ENCODE results near the gene TRIP12.
"Not testable (repeated sequence)": the region's sequence is repeated elsewhere in the genome, so short reads cannot be mapped to it uniquely, and the experiment has no call there.

Gene TRIP12

DNA sequence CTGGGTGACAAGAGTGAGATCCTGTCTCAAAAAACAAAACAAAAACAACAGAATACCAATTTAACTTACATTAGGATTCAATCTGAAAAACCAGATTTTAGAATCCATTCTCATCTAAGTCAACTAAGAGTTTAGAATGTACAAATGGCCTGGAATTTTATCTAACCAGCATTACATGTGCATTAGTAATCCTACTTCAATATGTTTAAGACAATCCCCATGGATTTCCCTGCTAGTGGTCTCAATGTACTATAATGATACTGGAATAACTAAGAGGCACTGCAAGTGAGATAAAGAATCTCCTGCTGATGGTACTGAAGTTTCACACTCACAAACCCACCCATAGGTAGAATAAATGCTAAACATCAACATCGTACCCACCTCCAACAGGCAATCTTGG, 153.6 kb downstream of the TRIP12 start:
- DNase-seq (ENCODE audit: low read depth) = no peak

DNA sequence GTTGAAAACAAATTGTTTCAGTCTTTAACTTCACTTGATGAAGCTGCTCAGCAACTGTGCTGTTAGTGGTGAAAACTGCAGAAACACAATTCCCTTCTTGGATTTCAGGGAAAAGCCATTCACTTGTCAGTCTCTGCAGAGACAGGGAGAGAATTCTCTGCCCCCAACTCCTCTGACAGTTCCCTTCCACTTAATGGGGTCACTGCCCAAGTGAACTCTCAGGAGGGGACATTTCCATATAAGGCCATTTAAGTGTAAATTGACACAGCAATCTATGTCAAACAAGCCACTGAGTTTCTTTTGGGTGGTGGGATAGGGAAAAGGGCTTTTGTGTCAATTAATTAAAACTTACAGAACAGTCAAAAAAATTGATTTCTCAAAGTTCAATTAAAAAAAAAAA, 156.1 kb downstream of the TRIP12 start:
- no peak for DNase-seq (ENCODE audit: low read depth)

DNA sequence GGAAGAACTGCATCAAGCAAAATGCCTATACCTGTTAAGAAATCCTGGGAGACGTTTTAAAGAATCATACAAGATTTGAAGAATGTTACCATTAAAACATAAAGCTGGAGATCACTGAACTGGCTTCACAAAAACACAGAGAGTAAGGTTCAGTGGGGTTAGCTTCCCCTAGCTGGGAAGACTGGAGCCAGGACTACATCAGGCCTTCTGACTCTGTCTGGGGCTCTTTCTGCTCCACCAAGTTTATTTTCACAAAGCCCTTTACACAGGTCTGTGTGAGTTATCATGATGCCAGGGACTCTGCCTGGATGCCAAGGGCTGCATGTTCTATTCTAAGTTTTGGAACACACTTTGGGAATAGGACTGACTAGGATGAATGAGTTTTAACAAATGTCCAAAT, 160.1 kb downstream of the TRIP12 start:
- no peak for DNase-seq (ENCODE audit: low read depth)

DNA sequence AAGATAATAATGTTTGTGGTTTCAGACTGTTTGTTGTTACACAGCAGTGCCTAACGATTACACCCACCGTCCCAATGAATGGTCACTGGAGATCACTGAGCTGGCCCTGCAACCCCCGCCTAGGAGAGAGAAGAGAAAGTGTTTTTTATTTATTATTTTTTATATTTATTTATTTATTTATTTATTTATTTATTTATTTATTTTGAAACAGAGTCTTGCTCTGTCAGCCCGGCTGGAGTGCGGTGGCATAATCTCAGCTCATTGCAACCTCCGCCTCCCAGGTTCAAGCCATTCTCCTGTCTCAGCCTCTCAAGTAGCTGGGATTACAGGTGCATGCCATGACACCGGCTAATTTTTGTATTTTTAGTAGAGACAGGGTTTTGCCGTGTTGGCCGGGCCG, 164.3 kb downstream of the TRIP12 start:
- DNase-seq (ENCODE audit: low read depth) = not testable (repeated sequence)

DNA sequence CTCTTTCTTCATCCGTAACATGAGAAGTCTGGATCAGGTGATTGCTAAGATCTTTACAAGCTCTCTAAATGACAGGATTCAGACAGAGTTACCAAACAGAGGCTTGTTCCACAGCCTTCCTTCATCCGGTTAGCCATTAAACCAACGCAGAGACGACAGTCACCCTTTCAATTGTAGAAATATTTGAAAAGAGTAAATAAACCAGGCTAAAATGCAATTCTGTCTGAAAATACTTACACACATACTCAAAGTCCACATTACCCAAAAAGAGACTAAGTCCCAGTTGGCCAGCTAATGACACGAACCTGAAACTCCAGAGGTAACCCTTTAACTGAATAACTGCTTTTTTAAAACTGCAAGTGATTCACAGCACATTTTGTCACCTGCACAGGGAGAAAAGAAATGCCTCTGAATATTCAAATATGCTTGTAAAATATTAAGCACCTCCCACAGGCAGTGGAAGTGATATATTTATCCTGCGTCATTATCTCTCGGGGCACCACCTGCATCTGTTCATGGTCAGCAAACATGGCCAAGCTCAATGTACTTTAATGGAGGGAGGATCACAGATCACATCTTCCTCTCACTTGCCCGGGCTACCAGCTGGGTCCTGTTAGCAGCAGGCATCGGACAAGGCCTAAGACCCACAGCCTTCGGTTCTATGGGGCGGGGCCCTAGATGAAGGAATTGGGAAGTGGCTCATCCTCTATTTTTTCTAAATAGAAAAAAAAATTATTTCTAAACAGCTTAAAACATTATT, 168.7 kb downstream of the TRIP12 start:
- no peak for DNase-seq (ENCODE audit: low read depth)

DNA sequence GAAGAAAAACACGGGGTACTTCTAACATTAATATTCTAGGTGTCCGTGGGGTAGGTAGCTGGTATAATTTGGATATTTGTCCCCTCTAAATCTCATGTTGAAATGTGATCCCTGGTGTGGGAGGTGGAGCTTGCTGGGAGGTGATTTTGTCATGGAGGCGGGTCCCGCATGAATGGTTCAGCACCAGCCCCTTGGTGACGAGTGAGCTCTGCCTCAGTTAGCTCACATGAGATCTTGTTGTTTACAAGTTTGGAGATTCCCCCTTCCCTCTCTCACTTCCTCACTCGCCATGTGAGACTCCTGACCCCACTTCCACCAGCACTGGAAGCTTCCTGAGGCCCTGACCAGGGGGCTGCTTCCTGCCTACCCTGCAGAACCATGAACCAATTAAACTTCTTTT, 172.0 kb downstream of the TRIP12 start:
- no peak for DNase-seq (ENCODE audit: low read depth)

DNA sequence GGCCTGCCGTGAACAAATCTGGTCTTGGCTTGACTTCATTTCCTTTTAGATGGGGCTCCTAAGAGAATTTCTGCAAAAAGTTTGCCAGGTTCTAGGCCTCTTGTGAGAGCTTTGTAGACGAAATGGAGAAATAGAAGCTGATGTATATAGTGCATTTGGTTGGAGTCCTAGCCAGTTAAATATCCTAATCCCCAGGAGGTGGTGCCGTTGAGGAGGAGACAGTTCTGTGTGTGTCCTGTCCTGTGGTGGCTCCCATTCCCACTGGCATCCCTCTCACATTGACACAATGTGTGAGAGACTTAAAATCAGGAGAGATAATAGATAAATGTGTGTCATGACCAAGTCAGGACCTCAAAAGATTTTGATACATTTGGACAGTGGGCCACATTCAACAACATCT, 172.9 kb downstream of the TRIP12 start:
- no peak for DNase-seq (ENCODE audit: low read depth)

DNA sequence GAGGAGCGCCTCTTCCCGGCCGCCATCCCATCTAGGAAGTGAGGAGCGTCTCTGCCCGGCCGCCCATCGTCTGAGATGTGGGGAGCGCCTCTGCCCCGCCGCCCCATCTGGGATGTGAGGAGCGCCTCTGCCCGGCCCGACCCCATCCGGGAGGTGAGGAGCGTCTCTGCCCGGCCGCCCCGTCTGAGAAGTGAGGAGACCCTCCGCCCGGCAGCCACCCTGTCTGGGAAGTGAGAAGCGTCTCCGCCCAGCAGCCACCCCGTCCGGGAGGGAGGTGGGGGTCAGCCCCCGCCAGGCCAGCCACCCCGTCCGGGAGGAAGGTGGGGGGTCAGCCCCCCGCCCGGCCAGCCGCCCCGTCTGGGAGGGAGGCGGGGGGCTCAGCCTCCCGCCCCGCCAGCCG, 179.1 kb downstream of the TRIP12 start:
- DNase-seq (ENCODE audit: low read depth) = not testable (repeated sequence)

DNA sequence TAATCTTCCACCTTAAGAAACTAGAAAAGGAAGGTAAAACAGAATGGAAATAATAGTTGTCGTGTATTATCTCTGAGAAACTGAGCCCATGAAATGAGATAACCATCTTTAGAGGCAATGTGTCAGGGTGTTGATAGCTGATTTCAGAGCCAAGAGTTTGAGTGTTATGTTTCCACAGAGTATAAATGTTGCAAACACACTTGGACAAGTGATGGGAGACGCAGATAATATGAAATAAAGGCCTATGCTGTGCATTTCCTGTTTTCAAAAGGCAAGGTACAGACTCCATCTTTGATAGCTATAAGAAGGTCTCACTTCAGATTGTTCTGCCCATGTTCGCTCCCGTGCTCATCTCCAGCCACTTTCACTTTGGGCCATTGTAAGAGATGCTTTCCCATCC, 181.5 kb downstream of the TRIP12 start:
- no peak for DNase-seq (ENCODE audit: low read depth)

DNA sequence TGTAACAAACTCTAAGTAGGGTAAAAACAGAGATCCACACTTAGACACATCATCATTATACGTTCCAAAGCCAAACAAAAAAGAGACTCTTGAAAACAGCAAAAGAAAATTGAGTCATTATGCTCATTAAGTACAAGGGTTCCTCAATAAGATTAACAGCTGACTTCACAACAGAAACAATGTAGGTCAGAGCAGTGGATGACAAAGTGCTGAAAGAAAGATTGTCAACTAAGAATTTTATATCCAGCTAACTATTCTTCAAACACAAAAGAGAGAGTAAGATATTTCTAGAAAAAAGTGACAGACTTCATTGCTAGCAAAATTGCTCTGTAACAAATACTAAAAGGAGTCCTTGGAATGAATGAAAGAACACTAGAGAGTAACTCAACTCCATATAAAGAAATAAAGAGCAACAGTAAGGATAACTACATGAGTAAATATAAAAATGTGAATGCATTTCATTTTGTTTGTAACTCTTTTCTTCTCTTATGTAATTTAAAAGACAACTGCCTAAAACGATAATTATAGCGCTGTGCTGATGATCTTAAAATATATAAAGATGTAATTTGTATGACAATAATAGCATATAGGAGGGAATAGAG, 183.7 kb downstream of the TRIP12 start:
- no peak for DNase-seq (ENCODE audit: low read depth)

DNA sequence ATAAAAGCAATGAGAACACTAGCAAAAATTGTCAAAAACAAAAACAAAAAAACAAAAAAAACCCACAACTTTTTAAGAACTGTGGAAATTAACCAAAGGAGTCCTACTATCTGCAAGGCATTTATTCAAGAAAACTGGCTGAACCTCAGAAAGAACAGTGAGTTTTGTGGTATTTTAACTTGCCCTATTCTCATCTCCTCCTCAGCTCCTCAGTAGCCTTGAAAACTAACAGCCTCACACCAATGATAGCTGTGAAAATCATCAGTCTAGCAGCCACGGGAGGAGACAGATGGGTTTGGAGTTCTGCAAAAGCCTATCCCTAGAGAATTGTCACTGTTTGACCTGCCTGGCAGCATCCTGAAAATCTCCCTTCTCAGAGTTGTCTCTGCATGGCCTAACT, 187.4 kb downstream of the TRIP12 start:
- DNase-seq (ENCODE audit: low read depth) = no peak

DNA sequence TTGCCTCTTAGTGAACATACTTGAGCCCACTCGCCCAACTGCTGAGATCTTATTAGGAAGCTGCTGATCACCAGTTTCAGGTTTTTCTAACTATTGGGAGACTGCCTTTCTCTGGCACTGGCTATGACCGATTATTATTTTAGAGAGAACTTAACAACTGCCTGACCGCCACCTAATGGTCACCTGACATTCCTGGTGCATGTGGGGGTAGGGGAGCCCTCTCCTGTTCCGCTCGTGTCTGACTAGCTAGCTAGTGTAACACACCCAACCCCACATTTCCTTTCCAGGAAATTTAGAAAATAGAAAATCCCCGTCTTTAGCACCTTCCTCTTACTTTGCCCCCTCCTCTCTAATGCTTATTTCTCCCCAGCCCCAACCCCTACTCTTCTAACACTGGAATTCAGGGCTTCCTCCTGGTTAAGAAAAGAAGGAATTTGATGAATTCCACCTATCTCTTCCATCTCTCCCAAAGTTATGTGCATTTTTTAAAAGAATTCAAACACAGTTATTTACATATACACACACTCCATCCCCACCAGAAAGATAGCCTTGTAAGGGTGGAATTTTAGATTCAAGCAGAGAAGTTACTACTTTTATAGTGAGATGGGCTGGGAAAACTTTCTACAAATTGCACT, 188.1 kb downstream of the TRIP12 start:
- no peak for DNase-seq (ENCODE audit: low read depth)

DNA sequence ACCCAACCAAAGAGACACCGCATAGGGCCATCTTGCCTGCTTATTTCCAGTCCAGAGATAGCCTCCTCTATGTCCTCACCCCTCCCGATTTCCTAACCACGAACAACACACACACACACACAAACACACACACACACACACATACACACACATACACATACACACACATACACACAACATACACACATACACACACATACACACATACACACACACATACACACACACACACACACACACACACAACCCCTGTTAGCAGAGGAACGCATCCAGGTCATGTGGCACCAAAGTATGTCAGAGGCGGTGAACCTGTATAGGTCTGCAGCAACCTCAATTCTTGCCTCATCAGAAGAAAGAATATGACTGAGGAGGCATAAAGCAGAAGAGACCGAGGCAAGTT, 188.9 kb downstream of the TRIP12 start:
- DNase-seq (ENCODE audit: low read depth) = no peak

DNA sequence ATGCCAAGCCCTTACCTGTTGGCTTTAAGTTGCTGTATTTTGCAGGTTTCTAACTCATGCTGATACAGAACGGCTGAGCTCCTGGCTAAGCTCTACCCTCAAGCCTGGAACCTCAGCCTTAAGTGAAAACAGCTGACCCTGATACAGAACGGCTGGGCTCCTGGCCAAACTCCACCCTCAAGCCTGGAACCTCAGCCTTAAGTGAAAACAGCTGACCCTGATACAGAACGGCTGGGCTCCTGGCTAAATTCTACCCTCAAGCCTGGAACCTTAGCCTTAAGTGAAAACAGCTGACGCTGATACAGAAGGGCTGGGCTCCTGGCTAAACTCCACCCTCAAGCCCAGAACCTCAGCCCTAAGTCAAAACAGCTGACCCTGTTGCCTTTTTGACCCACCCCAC, 189.9 kb downstream of the TRIP12 start:
- no peak for DNase-seq (ENCODE audit: low read depth)

DNA sequence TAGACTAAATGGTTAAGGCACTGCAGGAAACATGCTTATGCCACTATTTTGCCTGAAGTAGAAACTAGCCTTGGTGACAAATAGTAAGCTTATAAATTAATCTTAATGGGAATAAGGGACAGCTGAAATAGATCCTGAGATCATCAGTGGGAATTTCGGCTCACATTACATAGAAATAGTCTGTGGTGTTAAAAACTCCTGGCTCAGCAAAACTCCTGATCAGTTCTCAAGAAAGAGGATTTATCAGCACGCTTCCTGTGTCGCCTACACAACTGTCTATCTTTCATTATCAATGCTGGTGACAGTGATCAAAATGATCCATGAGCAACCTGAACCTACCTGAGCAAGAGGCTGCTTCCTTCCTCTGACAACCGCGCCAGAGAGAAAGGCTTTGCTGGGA, 190.4 kb downstream of the TRIP12 start:
- no peak for DNase-seq (ENCODE audit: low read depth)

DNA sequence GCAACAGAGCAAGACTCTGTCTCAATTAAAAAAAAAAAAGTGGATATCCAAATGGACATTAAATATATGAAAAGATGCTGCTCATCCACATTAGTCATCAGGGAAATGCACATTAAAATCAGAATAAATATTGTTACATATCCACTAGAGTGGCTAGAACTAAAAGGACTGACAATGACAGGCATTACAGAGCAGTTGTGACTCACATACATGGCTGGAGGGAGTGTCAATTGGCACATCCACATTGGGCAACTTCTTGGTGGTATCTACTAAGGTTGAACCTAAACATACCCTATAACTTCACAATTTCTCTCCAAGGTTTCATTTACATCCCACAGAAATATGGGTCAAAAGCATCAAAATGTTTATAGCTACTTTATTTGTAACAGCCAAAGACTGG, 193.4 kb downstream of the TRIP12 start:
- DNase-seq (ENCODE audit: low read depth) = no peak

DNA sequence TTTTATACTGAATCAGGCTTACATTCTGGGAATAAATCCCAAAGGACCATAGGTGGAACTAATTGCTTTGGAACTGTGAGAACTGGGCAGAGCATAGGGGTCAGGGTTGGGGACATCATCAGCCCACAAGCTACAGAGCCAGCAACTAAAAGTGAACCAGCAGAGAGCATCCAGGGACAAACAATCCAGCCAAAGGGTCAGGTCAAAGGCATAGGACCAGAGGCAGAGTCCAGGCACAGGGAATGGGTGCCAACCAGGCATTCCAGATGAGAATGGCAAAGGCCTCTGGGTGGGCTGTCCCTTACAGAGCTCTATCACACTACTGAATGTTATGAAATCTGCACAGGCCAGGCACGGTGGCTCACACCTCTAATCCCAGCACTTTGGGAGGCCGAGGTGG, 195.2 kb downstream of the TRIP12 start:
- DNase-seq (ENCODE audit: low read depth) = no peak

DNA sequence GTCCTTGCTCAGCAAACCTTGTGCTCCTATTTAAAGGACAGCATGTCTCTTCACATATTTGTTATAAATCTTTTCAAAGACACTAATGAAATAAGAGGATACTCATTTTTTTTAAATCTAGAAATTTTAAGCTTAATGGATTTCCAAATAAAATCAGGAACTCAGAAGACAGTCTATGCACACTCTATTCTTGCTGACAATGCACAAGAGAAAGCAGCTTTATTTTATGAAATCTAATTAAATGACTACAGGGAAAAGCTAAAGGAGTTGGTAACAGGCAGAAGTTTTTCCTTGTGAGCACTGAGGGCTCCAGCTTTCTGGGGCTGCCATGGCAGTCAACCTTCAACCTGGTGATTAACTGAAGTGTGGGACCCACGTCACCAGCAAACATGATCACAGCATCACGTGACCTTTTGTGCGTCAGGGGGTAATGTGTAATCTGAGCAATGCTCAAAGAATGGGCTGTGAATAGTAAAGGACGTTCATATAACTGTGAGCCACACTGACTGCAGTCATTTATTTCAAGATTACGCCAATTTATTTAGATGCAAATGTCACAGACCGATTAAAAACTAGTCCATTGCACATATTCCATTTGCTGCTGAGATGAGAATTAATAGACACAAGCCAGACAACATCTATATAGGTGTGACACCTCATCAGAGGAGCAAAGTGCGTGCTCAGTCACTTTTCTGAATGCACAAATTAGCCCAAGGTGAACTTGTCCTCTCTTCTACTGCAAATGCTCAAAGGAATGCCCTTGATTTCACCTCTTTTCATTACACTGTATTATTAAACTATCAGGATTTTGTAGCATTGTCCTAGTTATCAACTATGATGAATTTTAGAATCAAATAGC, 195.9 kb downstream of the TRIP12 start:
- no peak for DNase-seq (ENCODE audit: low read depth)

DNA sequence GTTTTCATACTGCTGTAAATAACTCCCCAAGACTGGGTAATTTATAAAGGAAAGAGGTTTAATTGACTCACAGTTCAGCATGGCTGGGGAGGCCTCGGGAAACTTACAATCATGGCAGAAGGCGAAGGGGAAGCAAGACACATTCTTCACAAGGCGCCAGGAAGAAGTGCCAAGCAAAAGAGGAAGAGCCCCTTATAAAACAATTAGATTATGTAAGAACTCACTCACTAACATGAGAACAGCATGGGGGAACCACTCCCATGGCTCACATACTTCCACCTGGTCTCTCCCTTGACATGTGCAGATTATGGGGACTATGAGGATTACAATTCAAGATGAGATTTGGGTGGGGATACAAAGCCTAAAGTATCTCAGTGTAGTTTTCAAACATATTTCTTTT, 198.6 kb downstream of the TRIP12 start:
- not testable (repeated sequence) for DNase-seq (ENCODE audit: low read depth)

DNA sequence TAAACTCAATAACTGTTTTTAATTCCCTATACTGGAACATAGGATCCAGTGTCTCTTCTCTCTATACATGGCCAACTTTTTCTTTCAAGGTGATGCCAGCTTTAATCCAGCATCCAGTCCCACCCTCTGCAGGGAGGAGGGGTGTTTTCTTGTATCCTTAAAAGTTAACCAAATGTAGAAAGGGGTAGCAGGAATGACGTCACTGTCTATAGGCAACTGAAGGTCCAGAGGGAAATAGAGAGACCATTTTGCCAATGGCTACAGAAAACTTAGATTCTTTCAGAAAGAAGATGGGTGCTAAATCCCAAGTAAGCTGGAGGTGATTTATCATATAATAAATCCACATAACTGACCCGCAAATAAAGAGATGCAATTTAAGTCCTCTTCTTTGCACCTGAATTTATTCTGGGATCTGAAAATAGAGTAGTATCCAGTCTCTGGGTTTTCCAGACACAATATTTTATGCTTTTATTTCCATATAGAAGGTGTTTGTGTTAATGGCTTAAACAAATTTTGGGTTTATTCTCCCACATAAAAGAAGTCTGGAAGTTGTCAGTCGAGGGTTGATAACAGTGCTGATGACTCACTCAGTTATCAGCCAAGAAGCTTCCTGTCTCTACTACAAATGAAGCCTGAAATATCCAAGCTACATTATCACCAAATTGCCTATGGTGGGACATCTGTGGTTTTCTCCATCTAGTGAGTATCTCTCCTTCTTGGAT, 201.7 kb downstream of the TRIP12 start:
- no peak for DNase-seq (ENCODE audit: low read depth)

DNA sequence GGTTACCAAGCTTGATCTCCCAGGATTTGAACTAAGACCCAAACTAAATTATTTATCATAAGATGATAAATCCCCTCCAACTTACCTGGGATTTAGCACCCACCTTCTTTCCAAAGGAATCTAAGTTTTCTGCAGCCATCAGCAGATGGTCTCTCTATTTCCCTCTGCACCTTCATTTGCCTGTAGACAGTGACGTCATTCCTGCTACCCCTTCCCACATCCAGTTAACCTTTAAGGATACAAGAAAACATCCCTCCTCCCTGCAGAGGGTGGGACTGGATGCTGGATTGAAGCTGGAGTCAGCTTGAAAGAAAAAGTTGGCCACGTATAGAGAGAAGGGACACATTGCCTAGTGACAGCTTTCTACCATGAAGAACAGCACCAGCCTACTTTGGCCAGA, 203.8 kb downstream of the TRIP12 start:
- no peak for DNase-seq (ENCODE audit: low read depth)

DNA sequence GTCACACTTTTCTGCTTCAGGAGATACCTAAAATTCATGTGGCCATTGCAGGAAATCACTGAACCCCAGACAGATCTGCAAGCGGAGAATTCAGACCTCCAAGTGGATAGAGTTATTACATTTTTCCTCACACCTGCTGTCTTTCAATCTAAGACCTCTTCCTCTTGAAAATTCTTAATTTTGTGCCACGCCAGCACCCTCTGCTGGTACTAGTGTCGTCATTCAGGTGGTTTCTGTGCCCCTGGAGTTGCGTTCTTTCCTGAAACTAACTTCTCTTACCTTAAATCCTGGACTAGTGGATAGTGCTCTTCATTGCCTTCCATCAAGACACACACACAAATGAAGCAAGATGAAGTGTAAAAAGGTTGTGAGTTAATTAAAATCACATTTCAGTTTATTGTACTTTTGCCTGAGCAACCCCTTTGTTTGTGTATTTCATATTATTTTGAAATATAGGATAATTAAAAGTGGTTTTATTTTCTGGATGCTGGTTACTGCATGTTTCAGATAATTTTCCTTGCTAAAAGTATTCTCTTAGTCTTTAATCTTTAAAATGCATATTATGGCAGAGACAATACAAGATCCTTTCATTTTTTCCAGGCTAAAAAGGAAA, 205.8 kb downstream of the TRIP12 start:
- no peak for DNase-seq (ENCODE audit: low read depth)
